SK-N-MC (cell line): ENCODE data around the gene REL.
"Not testable (repeated sequence)": the region's sequence is repeated elsewhere in the genome, so short reads cannot be mapped to it uniquely, and the experiment has no call there.

ENCODE experiments used
- DNase-seq: peaks from one replicate; pipeline ENCODE4 v3.0.0-alpha.2; 2011; ENCODE audit warnings: low read depth, low spot score
- H3K27ac ChIP-seq: fragments of 200-600 bp; sonication (generic); 2 replicates; pipeline ENCODE4 v1.5.1; 2016; ENCODE audit warnings: mixed run types
- H3K36me3 ChIP-seq: fragments of 200-600 bp; sonication (generic); 2 replicates; pipeline ENCODE4 v1.6.1; 2017; ENCODE audit warnings: antibody characterized with exemption, low read length, mixed read lengths; ENCODE audit not compliant: insufficient read depth
- H3K4me3 ChIP-seq: fragments of 200-600 bp; sonication (generic); 2 replicates; pipeline ENCODE4 v1.5.1; 2016
- H3K9ac ChIP-seq: fragments of 200-600 bp; sonication (generic); 2 replicates; pipeline ENCODE4 v1.8.0; 2017; ENCODE audit warnings: mixed run types, mixed read lengths; ENCODE audit not compliant: insufficient read length
- H3K9me3 ChIP-seq: fragments of 200-600 bp; sonication (generic); 2 replicates; pipeline ENCODE4 v1.6.1; 2017; ENCODE audit warnings: low read depth, mild to moderate bottlenecking, antibody characterized with exemption, low read length, moderate library complexity, mixed read lengths
- EZH2 ChIP-seq: fragments of 200-600 bp; sonication (generic); IDR thresholded peaks from one replicate; pipeline ENCODE4 v1.6.1; 2017; ENCODE audit warnings: antibody characterized with exemption
- FOXP2 ChIP-seq: optimal IDR thresholded peaks from 2 replicates; pipeline ENCODE3; 2011; ENCODE audit warnings: mild to moderate bottlenecking, moderate library complexity; ENCODE audit not compliant: insufficient read depth; ENCODE audit errors: extremely low read length, control extremely low read depth
- POLR2AphosphoS5 ChIP-seq: IDR thresholded peaks from 2 replicates; pipeline ENCODE4 v1.6.1; 2012; ENCODE audit warnings: mild to moderate bottlenecking, low read depth, low read length, borderline replicate concordance

The REL gene

GRCh38 chr2:60925994-60926740 lies 44.8 kb downstream of the REL start:
- no peak overlapping the region for H3K27ac ChIP-seq

DNA sequence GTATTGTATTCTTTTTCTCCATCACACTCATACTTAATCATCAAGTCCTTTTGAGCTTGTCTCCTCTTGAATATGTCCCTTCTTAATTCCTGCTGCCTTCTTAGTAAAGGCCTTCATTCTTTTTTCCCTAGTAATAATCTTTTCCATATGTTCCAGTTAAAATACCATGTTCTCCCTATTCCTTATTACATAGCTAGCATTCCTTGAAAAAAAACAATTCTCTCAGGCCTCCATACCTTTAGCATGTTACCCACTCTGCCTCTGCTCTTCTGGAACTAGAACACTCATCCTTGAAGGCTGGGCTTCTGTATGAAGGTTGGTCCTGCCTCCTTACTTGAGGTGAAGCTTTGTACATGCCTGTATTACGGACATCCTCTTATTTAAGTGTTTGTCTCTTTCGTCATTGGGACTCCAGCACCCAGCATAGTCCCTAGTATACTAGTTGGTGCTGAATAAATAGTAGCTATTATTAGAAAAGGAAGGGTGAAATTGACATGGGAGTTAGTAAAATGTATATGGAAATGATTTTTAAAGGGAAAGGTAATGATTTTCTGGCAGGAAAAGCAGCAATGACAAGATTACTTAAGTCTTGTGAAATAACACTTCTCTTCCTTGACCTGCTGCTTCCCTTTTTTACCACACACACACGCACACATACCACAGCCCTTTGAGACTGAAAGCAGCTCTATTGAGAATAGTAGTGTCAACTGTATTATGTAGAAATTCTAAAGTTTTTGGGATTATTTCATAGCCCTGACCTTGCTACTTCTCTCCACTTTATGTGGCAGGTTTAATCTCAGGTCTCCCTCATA lies 45.6 kb downstream of the REL start:
- TF ChIP-seq FOXP2 (no peak), POLR2AphosphoS5 (no peak), EZH2 (no peak)
- Histone ChIP-seq H3K4me3 (no peak overlapping the region), H3K9me3 (no peaks in the 10 kb centered on the region), H3K9ac (no peak overlapping the region), H3K36me3 (peaks cover 16% of the 10 kb centered on the region), H3K27ac (no peak overlapping the region)
- no peak for DNase-seq

More at GRCh38 chr2:60925994-60926740, 44.8 kb downstream of the REL start:
- H3K9me3 ChIP-seq: no peaks in the 10 kb centered on the region
- H3K4me3 ChIP-seq: no peak overlapping the region
- H3K36me3 ChIP-seq: peaks cover 20% of the 10 kb centered on the region
- TF ChIP-seq POLR2AphosphoS5: no peak
- no peak for TF ChIP-seq FOXP2
- no peak for TF ChIP-seq EZH2
- no peak for DNase-seq
- no peak overlapping the region for H3K9ac ChIP-seq

- H3K4me3 ChIP-seq, H3K9me3 ChIP-seq, H3K9ac ChIP-seq, H3K27ac ChIP-seq, DNase-seq: not testable (repeated sequence)
- peaks cover 10% of the 10 kb centered on the region for H3K36me3 ChIP-seq
These were observed 50.7 kb downstream of the REL start for GRCh38 chr2:60932061-60932460.

DNA sequence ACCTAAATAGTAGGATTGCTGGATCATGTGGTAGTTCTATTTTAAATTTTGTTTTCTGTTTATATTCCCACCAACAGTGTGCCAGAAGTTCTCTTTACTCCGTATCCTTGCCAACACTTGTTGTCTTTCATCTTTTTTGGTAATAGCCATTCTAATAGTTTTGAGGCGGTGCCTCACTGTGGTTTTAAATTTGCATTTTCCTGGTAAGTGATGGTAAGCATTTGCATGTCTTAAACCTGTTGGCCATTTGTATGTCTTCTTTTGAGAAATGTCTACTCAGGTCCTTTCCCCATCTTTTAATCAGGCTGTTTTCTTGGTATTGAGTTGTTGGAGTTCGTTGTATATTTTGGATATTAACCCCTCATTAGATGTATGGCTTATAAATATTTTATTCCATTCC lies 51.6 kb downstream of the REL start:
- TF ChIP-seq POLR2AphosphoS5 (no peak), FOXP2 (no peak), EZH2 (no peak)
- H3K36me3 ChIP-seq: peaks cover 1% of the 10 kb centered on the region
- no peak overlapping the region for H3K4me3 ChIP-seq
- H3K9ac ChIP-seq: no peak overlapping the region
- H3K9me3 ChIP-seq: no peaks in the 10 kb centered on the region
- DNase-seq: no peak
- H3K27ac ChIP-seq: no peak overlapping the region

DNA sequence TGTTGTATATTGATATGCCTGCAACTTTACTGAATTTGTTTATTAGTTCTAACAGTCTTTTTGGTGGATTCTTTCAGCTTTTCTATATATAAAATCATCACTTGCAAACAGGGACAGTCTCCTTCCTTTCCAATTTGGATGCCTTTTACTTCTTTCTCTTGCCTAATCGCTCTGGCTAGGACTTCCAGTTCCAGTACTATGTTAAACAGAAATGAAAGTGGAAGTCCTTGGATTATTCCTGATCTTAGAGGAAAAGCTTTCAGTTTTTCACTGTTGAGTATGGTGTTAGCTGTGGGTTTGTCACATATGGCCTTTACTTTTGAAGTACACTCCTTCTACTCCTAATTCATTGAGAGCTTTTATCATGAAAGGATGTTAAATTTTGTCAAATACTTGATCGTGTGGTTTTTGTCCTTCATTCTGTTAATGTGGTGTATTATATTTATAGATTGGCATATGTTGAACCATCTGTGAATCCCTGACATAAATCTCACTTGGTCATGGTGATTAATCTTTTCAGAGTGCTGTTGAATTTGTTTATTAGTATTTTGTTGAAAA lies 52.9 kb downstream of the REL start:
- TF ChIP-seq FOXP2 (no peak), EZH2 (no peak), POLR2AphosphoS5 (no peak)
- H3K36me3 ChIP-seq: no peaks in the 10 kb centered on the region; the same call in 1 of the 2 replicates
- no peak overlapping the region for H3K27ac ChIP-seq
- no peak overlapping the region for H3K4me3 ChIP-seq
- DNase-seq: no peak
- H3K9me3 ChIP-seq: no peaks in the 10 kb centered on the region
- H3K9ac ChIP-seq: no peak overlapping the region

GRCh38 chr2:60936757-60937156 lies 55.4 kb downstream of the REL start:
- Histone ChIP-seq H3K4me3 (no peak overlapping the region), H3K9ac (no peak overlapping the region), H3K27ac (no peak overlapping the region), H3K9me3 (no peaks in the 10 kb centered on the region), H3K36me3 (no peaks in the 10 kb centered on the region; the same call in 1 of the 2 replicates)
- DNase-seq: no peak
- TF ChIP-seq FOXP2: no peak
- no peak for TF ChIP-seq EZH2
- TF ChIP-seq POLR2AphosphoS5: no peak

GRCh38 chr2:60938301-60938700 lies 56.9 kb downstream of the REL start:
- no peak for DNase-seq
- no peak overlapping the region for H3K27ac ChIP-seq

GRCh38 chr2:60939622-60940021 lies 58.2 kb downstream of the REL start:
- no peaks in the 10 kb centered on the region for H3K9me3 ChIP-seq
- TF ChIP-seq POLR2AphosphoS5: no peak
- TF ChIP-seq EZH2: no peak
- no peaks in the 10 kb centered on the region; the same call in 1 of the 2 replicates for H3K36me3 ChIP-seq
- H3K4me3 ChIP-seq: no peak overlapping the region
- H3K27ac ChIP-seq: no peak overlapping the region
- DNase-seq: no peak
- H3K9ac ChIP-seq: no peak overlapping the region

More at GRCh38 chr2:60938301-60938700, 56.9 kb downstream of the REL start:
- H3K36me3 ChIP-seq: no peaks in the 10 kb centered on the region; the same call in 1 of the 2 replicates
- no peak overlapping the region for H3K9ac ChIP-seq
- TF ChIP-seq EZH2 (no peak), FOXP2 (no peak), POLR2AphosphoS5 (no peak)
- H3K9me3 ChIP-seq: no peaks in the 10 kb centered on the region
- no peak overlapping the region for H3K4me3 ChIP-seq
